ENCODE measurements around the gene PLCB1. TPM values are rescaled to one million over a fixed set of nuclear protein-coding genes. Genes with fewer than 3 reads are reported as not detected.

PLCB1 gene
- total and polyA plus RNA-seq, 10 of the 15 experiments (the other 5 are each of a cell fraction or from before 2014, with no cell fraction given) = 0.05 to 5.3 (median 0.17) TPM; not detected in 1

GRCh38 chr20:8220716-8221115 lies 88.7 kb downstream of the PLCB1 start (continued):
- no peak for TF ChIP-seq CEBPZ (IDR thresholded peaks at IDR 0.05; ENCODE audit: low read depth, low read length)
- no peak for TF ChIP-seq TAF1 (IDR thresholded peaks at IDR 0.05; ENCODE audit: borderline replicate concordance, low read depth, low read length)
- TF ChIP-seq NFYB (IDR thresholded peaks at IDR 0.05; ENCODE audit: insufficient read depth, low read depth, low read length) = no peak
- TF ChIP-seq SREBF2 (IDR thresholded peaks at IDR 0.05; ENCODE audit: low read length) = no peak
- no peak for TF ChIP-seq SMARCA5 (IDR thresholded peaks at IDR 0.05)
- no peak for TF ChIP-seq POLR2AphosphoS5 (IDR thresholded peaks at IDR 0.05; ENCODE audit: low read length)
- TF ChIP-seq MEF2A (IDR thresholded peaks at IDR 0.05; ENCODE audit: insufficient read depth, low read depth, low read length) = no peak
- TF ChIP-seq ZNF592 (IDR thresholded peaks at IDR 0.05) = no peak
- no peak for TF ChIP-seq MTA3 (IDR thresholded peaks at IDR 0.05; ENCODE audit: borderline replicate concordance, low read length)
- TF ChIP-seq CREM (IDR thresholded peaks at IDR 0.05; ENCODE audit: low read depth) = no peak
